ENCODE results near the gene TTLL8. TPM values are rescaled to one million over a fixed set of nuclear protein-coding genes. Genes with fewer than 3 reads are reported as not detected.

TTLL8 gene
- not detected in 2 replicates for total RNA-seq

GRCh38 chr22:50058061-50058905 lies at the start of gene TTLL8:
TTLL8 (minus strand) TSS chr22:50058298.

DNA sequence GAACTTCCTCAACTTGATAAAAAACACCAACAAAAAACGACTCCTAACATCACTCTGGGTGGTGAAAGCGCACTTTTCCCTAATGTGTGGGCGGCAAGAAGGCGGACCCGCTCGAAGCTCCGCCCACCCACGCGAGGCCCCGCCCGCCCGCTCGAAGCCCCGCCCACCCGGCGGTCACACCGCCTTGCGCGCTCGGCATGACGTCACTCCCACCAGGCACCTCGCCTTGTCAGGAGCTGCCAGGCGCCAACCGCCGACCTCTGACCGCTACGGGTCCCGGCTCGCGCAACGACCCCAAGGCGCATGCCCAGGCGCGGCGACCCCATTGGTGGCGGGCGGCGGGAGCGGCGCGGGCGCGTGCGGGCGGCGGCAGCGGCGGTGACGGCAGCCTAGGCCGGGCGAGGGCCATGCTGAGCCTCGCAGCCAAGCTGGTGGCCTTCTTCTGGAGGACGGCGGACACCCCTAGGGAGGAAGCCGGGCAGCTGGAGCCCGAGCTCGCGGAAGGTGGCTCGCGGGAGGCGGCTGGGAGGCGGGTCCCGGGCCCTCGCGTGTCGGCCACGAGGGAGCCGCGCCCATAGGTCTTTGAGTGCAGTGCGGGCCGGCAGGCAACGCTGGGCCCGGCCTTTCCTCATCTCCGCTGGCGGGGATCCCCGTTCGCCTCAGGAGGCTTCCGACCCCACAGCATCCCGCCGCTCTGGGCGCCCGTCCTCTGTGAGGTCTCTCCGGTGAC lies 31.7 kb upstream of the TTLL8 start, which contains the start of gene MOV10L1:
TSS of gene MOV10L1 (plus strand) at position 325 of the 730 bp plus-strand sequence. CDS start at position 408, 83 bp downstream.

DNA sequence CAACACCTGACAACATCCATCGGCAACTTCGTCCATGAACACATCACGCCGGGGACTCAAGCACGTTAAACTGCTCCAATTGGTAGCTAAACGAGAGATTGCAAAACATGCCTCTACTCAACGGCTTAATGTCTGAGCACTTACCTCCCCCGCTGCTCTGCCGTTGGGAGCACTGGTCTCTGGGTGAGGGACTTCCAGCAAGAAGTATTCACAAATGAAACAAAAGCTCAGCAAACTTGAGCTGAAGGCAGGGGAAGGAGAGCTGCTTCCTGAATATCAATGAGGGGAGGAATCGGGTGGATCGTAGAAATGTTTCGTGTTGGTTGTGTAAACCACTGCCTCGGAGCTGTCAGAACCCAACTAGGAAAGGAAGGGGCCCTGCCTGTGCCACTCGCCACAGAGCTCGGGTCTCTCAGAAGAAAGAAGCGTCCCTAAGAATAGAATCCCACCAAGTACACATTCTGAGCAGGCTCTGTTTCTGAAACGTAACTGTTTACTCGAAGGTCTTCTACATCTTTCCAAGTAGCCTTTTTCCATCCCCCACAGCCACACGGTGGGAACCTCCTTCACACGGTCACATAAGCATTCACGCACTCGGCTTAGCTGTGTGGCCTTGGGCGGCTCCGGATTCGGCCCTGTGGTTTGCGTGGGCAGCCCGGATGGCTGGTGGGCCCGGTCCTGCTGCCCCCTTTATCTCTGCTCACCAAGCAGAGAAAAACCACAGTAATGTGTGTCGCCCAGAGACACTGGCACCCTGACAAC lies 27.3 kb upstream of the TTLL8 start, which contains the start of gene MLC1:
TSS of gene MLC1 (minus strand) at position 216 of the 762 bp plus-strand sequence. CDS start 524 bp downstream, outside the sequence.

DNA sequence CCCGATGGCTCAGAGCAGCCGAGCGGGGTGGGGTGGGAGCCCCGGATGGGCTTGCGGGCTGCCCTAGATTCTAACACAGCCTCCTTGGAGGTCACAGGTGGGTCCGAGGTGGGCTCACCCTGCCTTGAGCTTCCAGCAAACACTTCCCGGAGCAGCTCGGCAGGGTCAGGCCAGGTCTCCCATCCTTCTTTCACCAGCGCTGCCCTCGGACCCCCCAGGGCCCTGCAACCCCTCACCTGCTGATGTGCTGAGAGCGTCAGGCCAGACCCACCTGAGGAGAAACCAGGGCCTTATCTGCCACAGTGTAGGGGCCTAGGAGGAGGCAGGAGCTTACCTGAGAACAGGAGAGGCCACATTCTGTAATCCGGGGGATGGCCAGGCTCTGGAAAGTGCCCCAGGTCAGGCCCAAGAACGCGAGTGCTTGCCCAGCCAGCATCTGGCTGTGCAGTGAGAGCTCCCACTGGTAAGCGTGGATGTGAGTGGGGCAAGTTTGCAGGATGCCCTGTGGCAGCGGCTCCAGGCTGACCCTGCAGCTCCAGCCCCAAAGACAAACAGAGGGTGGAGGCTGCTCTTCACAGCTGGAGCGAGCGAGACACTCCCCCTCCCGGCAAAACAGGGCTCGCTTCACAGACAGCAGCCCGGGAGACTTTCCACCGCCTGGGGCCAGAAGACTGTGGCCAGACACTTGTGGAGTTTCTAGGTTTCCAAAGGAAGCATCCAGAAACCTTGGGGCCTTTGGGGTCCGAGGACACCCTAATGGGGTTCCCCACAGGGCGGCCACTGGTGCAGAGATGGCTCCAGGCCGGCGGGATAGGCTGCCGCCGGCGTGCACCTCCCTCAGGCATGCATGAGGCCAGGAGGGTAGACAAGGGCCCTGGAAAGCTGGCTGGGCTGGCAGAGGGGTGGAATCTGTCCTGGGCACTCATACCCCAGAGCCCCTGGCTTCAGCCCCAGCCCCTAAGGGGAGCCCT lies 45.6 kb downstream of the TTLL8 start, which contains the start of gene IL17REL:
TSS of gene IL17REL (minus strand) at position 555 of the 971 bp plus-strand sequence. CDS start at position 436, 119 bp downstream.

Other genes with a start within 250 kb of the TTLL8 start
- gene BRD1, start 230.4 kb downstream of the TTLL8 start, total RNA-seq = 20.2 and 25.0 TPM in 2 replicates
- 8.5 and 13.5 TPM in 2 replicates for gene ZBED4, start 204.5 kb downstream of the TTLL8 start, total RNA-seq
- gene ALG12, start 139.9 kb downstream of the TTLL8 start, total RNA-seq = 16.2 and 24.0 TPM in 2 replicates
- 46.7 and 52.2 TPM in 2 replicates for gene CRELD2, start 139.7 kb downstream of the TTLL8 start, total RNA-seq
- 30.5 and 35.4 TPM in 2 replicates for gene PIM3, start 97.5 kb downstream of the TTLL8 start, total RNA-seq
- not detected in 2 replicates for gene IL17REL, start 45.5 kb downstream of the TTLL8 start, total RNA-seq
- not detected in 2 replicates for gene MLC1, start 27.1 kb upstream of the TTLL8 start, total RNA-seq
- gene MOV10L1, start 31.7 kb upstream of the TTLL8 start, total RNA-seq = 0.37 and 0.59 TPM in 2 replicates
- under 0.01 and 0.37 TPM in 2 replicates for gene PANX2, start 112.4 kb upstream of the TTLL8 start, total RNA-seq
- 24.3 and 34.2 TPM in 2 replicates for gene TRABD, start 127.6 kb upstream of the TTLL8 start, total RNA-seq
- gene SELENOO, start 142.7 kb upstream of the TTLL8 start, total RNA-seq = 19.5 and 22.3 TPM in 2 replicates
- gene TUBGCP6, start 186.7 kb upstream of the TTLL8 start, total RNA-seq = 27.9 and 28.5 TPM in 2 replicates
- gene HDAC10, start 193.0 kb upstream of the TTLL8 start, total RNA-seq = 19.1 and 22.5 TPM in 2 replicates
- gene MAPK12, start 203.4 kb upstream of the TTLL8 start, total RNA-seq = 24.3 and 34.8 TPM in 2 replicates
- gene MAPK11, start 212.1 kb upstream of the TTLL8 start, total RNA-seq = 2.5 and 4.4 TPM in 2 replicates
- 81.7 and 93.0 TPM in 2 replicates for gene PLXNB2, start 249.3 kb upstream of the TTLL8 start, total RNA-seq